HT-29 (cell line): ENCODE measurements around the gene NPY5R. TPM values are rescaled to one million over a fixed set of nuclear protein-coding genes. Genes with fewer than 3 reads are reported as not detected.

ENCODE experiments used
- DNase-seq: peaks from one replicate; pipeline ENCODE4 v3.0.0-alpha.2; 2015; ENCODE audit warnings: low spot score
- total RNA-seq: library from RNA; depleted of rRNA; stranded (reverse); fragments of >200 nt; shearing (Covaris generic); gene quantifications from 2 replicates; pipeline ENCODE4 v1.2.3, GENCODE V29; 2014; rRNA removed

The NPY5R gene
- total RNA-seq, 1 experiment from 2014 or later: not detected

DNA sequence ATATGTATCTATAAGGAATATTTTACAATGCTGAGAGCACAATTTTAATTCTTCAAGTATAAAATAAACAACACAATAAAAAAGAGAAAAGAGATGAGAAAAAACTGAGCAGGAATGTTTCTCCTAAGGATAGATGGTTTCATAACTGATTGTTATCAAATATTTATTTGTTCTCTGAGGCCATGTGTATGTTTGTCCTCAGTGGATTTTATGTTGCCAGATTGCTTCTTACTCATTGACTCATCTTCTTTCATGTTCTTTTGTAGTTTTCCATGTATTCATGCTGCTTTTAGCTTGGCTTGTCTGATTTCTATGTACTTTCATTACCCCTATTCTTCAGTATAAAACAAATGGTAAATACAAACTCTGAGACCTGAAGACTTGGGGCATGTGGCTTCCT, 41.2 kb downstream of the NPY5R start:
- DNase-seq: no peak

DNA sequence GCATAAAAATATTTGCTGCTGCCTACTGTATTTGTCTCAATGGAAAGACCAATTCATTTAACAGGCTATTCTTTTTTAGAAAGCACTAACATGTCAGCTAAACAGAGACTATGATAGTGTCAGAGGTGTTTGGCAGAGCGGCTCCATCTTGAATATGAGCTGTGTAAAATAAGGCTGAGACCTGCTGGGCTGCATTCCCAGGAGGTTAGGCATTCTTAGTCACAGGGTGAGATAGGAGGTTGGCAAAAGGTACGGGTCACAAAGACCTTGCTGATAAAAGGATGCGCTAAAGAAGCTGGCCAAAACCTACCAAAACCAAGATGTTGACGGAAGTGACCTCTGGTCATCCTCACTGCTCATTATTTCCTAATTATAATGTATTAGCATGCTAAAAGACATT, 41.8 kb downstream of the NPY5R start:
- DNase-seq: no peak

DNA sequence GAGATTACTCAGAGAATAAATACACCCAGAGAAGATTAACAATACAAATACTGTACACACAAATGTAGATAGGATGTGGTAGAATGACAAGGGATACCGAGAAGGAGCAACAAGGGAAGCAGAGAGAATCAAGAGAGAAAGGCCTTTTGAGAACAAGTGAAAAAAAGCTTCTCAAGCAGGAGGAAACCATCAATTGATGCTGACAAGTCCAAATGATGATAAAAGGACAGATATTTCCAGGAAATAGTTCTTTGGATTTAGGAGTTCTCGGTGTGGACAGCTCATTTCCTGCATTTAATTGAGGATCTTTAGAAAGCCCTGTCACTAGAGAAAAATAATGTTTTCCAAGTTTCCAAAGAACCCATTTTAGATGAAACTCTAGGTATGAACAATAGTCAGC, 48.1 kb downstream of the NPY5R start:
- no peak for DNase-seq

DNA sequence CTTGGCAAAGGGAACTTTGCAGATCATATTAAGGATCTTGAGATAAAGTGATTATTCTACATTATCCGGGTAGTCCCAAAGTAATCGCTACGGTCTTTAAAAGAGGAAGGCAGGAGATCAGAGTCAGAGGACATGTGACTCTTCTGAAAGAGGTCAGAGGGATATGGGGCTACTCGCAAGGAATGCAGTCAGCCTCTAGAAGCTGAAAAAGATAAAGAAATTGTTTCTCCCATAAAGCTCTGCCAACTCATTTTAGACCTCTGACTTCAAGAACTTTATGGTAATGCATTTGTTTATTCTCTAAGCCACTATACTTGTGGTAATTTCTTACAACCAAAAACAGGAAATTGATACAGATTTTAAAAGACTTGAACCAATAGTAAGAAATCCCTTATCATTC, 48.6 kb downstream of the NPY5R start:
- DNase-seq: no peak

DNA sequence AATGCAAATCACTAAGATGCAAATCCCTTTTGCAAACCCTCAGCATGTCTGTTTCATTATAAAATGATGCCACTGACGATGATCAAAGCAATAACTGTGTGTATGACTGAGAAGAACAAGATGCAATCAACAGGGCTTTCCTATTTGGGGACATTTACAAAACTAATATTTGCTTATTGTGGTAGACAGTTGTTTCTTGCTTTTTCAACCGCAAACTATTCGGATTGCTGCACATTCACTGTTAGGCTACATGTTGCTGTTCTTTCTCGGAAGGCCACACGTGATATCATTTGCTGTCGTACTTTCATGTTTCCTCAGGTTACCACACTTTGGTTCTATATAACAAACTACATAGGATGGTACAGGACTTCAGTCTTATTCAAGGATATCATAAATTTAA, 49.8 kb downstream of the NPY5R start:
- no peak for DNase-seq

DNA sequence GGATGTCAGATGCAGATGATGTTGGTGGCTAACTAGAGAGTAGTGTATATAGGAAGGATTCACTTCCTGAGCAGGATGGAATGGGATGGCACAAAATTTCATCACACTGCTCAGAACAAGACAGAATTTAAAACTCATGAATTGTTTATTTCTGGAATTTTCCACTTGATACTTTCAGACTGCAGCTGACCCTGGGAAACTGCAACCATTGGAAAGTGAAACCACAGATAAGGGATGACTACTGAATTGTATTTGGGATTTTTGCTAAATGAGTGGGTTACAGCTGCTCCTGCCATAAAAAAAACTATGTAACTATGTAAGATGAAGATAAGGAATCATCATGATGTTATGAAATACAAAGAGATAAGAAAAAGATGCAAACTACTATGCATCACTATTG, 51.4 kb downstream of the NPY5R start:
- no peak for DNase-seq

DNA sequence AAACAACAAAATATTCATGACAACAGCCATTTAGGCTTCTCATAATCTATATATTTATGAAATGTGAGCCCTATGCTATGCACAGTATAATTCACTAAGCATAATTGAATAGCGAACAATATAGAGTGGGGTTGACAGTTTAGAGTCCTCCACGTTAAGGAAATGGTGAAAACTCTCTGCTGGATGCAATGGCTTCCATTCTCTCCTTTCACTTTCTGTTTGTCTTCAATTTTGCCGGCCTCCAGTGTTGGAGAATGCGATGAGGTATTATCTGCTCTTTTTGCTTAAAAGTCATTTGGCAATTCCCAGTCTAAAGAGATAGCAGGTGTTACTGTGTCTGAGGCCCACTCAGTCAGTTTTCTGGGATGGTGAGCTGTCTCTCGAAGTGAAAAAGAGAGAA, 52.1 kb downstream of the NPY5R start:
- no peak for DNase-seq

DNA sequence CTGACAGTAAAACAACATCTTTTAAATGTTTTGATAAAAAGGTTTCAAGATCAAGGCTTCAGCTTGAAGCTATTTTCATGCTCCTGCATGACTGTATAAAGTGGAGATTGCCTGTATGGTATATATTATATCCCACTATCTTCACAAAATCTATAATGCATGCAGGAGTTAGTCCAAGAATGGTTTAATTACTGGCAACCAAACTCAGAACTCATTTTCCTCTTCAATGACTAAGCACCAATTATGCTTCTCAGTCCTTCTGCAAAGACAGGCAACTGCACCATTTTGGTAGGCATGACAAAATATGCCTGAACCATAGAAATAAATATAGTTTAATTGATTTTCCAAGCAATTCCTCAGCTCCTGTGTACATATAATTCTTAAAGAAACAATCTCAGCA, 54.5 kb downstream of the NPY5R start:
- DNase-seq: no peak

DNA sequence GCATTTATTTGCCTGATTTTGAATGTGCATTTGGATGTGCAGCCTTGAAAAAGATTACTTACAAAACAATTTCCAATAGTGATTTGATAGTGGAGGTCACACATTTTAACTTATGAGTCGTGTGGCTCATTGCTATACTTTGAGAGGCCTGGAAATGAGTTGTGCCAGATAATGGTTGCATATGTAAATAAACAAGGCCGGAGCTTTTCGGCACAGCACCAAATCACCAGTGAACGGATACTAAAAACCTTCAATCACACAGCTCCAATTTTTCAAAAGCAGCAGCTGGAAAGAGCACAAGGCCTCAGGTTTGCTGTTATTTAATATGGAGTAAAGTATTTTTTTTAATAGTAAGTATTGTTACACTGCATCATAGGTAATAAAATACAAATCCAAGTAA, 57.2 kb downstream of the NPY5R start:
- no peak for DNase-seq

Other genes starting within 250 kb of the NPY5R start
- 11.0 and 12.2 TPM in 2 replicates for gene NAF1, start 177.0 kb upstream of the NPY5R start, total RNA-seq
- 0.13 TPM in 1 of 2 replicates, not detected in the other for gene NPY1R, start 11.3 kb upstream of the NPY5R start, total RNA-seq
- not detected in 2 replicates for gene TKTL2, start 129.9 kb downstream of the NPY5R start, total RNA-seq
- gene TMA16, start 150.8 kb downstream of the NPY5R start, total RNA-seq: 5.0 and 12.8 TPM in 2 replicates